Loucy (cell line): ENCODE measurements around the gene FRRS1.

Experiments
- H2AFZ ChIP-seq: fragments of 200-600 bp; sonication (generic); 2 replicates; pipeline ENCODE4 v1.6.0; 2016; ENCODE audit warnings: antibody characterized with exemption, mild to moderate bottlenecking, low read length, moderate library complexity
- H3F3A ChIP-seq: fragments of 200-600 bp; 2 replicates; pipeline ENCODE4 v1.6.0; 2016; ENCODE audit warnings: antibody characterized with exemption, low read depth, mild to moderate bottlenecking
- H3K27me3 ChIP-seq: fragments of 200-600 bp; sonication (generic); 2 replicates; pipeline ENCODE4 v1.6.1; 2014; ENCODE audit warnings: low read length, mild to moderate bottlenecking; ENCODE audit not compliant: insufficient read depth, poor library complexity, severe bottlenecking
- H3K36me3 ChIP-seq: fragments of 200-600 bp; sonication (generic); 2 replicates; pipeline ENCODE4 v1.6.1; 2016; ENCODE audit warnings: low read length; ENCODE audit not compliant: insufficient read depth
- H3K4me1 ChIP-seq: fragments of 200-600 bp; sonication (generic); 2 replicates; pipeline ENCODE4 v1.5.1; 2014; ENCODE audit warnings: low read length, mild to moderate bottlenecking; ENCODE audit not compliant: insufficient read depth, poor library complexity, severe bottlenecking
- H3K4me2 ChIP-seq: fragments of 200-600 bp; sonication (generic); 2 replicates; pipeline ENCODE4 v1.6.0; 2014; ENCODE audit warnings: antibody characterized with exemption, low read length, low read depth, mild to moderate bottlenecking; ENCODE audit not compliant: poor library complexity, severe bottlenecking
- H3K4me3 ChIP-seq: fragments of 200-600 bp; sonication (generic); 2 replicates; pipeline ENCODE4 v1.5.1; 2014; ENCODE audit warnings: low read length, mild to moderate bottlenecking, mixed read lengths; ENCODE audit not compliant: poor library complexity, severe bottlenecking
- H3K79me2 ChIP-seq: fragments of 200-600 bp; sonication (generic); 2 replicates; pipeline ENCODE4 v1.6.1; 2014; ENCODE audit warnings: low read length; ENCODE audit not compliant: insufficient read depth
- H3K9ac ChIP-seq: fragments of 200-600 bp; sonication (generic); 2 replicates; pipeline ENCODE4 v1.6.0; 2014; ENCODE audit warnings: mild to moderate bottlenecking, low read depth, low read length, moderate library complexity; ENCODE audit not compliant: poor library complexity, severe bottlenecking
- H3K9me2 ChIP-seq: fragments of 200-600 bp; sonication (generic); replicated peaks from 2 replicates; pipeline ENCODE4 v1.6.1; 2016; ENCODE audit warnings: low read depth, low read length, mixed read lengths
- H3K9me3 ChIP-seq: fragments of 200-600 bp; sonication (generic); 2 replicates; pipeline ENCODE4 v1.6.1; 2014; ENCODE audit warnings: mild to moderate bottlenecking, antibody characterized with exemption, low read length, low read depth; ENCODE audit not compliant: insufficient read depth
- H4K20me1 ChIP-seq: fragments of 200-600 bp; sonication (generic); 2 replicates; pipeline ENCODE4 v1.6.0; 2014; ENCODE audit warnings: antibody characterized with exemption, low read length, mild to moderate bottlenecking; ENCODE audit not compliant: insufficient read depth, poor library complexity, severe bottlenecking
- EZH2phosphoT487 ChIP-seq: fragments of 200-600 bp; IDR thresholded peaks from 2 replicates; pipeline ENCODE4 v1.6.1; 2018; ENCODE audit warnings: antibody characterized with exemption, mild to moderate bottlenecking, moderate library complexity, borderline replicate concordance
- TF ChIP-seq, protein P1 (sequence below): fragments of 200-600 bp; sonication (generic); conservative IDR thresholded peaks from 2 replicates; pipeline ENCODE4 v1.5.1; 2014; ENCODE audit warnings: mild to moderate bottlenecking, antibody characterized with exemption, low read length

Gene FRRS1

DNA sequence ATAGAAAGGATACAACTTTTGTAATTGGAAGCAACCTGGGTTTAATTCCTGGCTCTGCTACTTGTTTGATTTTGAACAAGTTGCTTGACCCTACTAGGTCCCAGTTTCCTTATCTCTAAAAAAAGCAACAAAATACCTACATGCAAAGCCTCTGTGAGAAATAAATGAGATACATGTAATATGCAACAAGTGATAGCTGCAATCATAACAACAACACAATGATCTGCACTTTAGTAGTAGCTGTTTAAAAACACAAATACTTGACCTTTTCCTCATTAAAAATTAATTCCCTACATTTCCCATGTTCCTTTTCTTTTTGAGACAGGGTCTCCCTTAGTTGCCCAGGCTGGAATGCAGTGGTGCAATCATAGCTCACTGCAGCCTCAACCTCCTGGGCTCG is 40.0 kb downstream of the FRRS1 start:
- Histone ChIP-seq H3K4me3 (no peak overlapping the region), H3K4me1 (peaks cover 4% of the 10 kb centered on the region), H3K4me2 (no peak overlapping the region), H2AFZ (no peak overlapping the region), H3K9ac (no peak overlapping the region), H3K9me3 (no peaks in the 10 kb centered on the region), H3F3A (no peaks in the 10 kb centered on the region), H3K79me2 (no peaks in the 10 kb centered on the region), H3K36me3 (no peaks in the 10 kb centered on the region), H3K27me3 (no peaks in the 10 kb centered on the region), H3K9me2 (no peaks in the 10 kb centered on the region), H4K20me1 (no peaks in the 10 kb centered on the region)
- TF ChIP-seq EZH2phosphoT487: no peak
- TF ChIP-seq, protein P1, sequence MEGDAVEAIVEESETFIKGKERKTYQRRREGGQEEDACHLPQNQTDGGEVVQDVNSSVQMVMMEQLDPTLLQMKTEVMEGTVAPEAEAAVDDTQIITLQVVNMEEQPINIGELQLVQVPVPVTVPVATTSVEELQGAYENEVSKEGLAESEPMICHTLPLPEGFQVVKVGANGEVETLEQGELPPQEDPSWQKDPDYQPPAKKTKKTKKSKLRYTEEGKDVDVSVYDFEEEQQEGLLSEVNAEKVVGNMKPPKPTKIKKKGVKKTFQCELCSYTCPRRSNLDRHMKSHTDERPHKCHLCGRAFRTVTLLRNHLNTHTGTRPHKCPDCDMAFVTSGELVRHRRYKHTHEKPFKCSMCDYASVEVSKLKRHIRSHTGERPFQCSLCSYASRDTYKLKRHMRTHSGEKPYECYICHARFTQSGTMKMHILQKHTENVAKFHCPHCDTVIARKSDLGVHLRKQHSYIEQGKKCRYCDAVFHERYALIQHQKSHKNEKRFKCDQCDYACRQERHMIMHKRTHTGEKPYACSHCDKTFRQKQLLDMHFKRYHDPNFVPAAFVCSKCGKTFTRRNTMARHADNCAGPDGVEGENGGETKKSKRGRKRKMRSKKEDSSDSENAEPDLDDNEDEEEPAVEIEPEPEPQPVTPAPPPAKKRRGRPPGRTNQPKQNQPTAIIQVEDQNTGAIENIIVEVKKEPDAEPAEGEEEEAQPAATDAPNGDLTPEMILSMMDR: no peak

DNA sequence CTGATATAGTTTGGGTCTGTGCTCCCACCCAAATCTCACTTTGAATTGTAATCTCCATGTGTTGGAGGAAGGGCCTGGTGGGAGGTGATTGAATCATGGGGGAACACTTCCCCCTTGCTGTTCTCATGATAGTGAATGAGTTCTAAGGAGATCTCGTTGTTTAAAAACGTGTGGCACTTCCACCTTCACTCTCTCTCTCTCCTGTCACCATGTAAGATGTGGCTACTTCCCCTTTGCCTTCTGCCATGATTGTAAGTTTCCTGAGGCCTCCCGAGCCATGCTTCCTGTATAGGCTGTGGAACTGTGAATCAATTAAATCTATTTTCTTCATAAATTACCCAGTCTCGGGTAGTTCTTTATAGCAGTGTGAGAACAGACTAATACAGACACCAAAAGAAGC is 40.4 kb downstream of the FRRS1 start:
- Histone ChIP-seq H3K4me3 (no peak overlapping the region), H3K4me1 (peaks cover 4% of the 10 kb centered on the region), H3F3A (no peaks in the 10 kb centered on the region), H3K4me2 (no peak overlapping the region), H3K9ac (no peak overlapping the region), H3K79me2 (no peaks in the 10 kb centered on the region), H2AFZ (no peak overlapping the region), H3K9me2 (no peaks in the 10 kb centered on the region), H4K20me1 (no peaks in the 10 kb centered on the region), H3K27me3 (no peaks in the 10 kb centered on the region), H3K9me3 (no peaks in the 10 kb centered on the region), H3K36me3 (no peaks in the 10 kb centered on the region)
- TF ChIP-seq, protein P1: no peak
- no peak for TF ChIP-seq EZH2phosphoT487

DNA sequence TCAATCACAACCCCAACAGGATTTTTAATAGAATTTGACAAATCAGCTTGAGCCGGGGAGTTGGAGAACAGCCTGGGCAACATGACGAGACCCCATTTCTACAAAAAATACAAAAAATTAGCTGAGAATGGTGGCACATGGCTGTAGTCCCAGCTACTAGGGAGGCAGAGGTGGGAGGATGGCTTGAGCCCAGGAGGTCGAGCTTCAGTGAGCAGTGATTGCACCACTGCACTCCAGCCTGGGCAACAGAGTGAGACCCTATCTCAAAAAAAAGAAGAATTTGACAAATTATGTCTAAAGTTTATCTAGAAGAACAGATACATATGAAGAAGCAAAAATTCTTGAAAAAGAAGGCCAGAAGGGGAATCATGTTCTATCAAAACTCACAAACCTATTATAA is 43.2 kb downstream of the FRRS1 start:
- Histone ChIP-seq H4K20me1 (no peaks in the 10 kb centered on the region), H2AFZ (no peak overlapping the region), H3K9me3 (no peaks in the 10 kb centered on the region), H3K9ac (no peak overlapping the region), H3K4me3 (no peak overlapping the region), H3K36me3 (no peaks in the 10 kb centered on the region), H3K79me2 (no peaks in the 10 kb centered on the region), H3K27me3 (no peaks in the 10 kb centered on the region), H3K4me2 (no peak overlapping the region), H3K4me1 (peaks cover 4% of the 10 kb centered on the region), H3K9me2 (no peaks in the 10 kb centered on the region), H3F3A (no peaks in the 10 kb centered on the region)
- TF ChIP-seq, protein P1: no peak
- no peak for TF ChIP-seq EZH2phosphoT487
